ENCODE measurements around the gene ELOVL6. TPM values are rescaled to one million over a fixed set of nuclear protein-coding genes. Genes with fewer than 3 reads are reported as not detected.

Gene ELOVL6
- total and polyA plus RNA-seq, 2 of the 4 experiments (the other 2 are of a cell fraction) = 17.9 to 19.0 TPM

DNA sequence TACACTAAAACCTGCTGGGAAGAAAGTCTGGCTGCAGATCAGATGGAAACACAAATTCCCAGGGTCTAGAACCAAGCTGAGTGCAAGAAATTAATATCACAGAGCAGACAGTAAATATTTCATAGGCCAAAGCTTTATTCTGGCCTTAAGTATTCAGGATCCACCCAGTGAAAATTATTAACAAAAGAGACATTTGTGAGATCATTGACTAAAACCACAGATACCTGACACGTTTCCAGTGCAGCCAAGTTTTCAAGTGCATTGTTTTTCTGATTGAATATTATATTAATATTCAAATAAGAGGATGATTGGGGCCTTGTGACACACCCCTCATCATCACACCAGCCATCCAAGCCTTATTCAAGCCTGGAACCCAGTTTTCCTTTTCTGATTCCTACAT lies 10.3 kb downstream of the ELOVL6 start:
- POLR2A ChIA-PET (ENCODE audit: unreplicated experiment) = no interaction called here
- no peak overlapping the region for H4K91ac ChIP-seq (ENCODE audit: insufficient read depth, low read depth, low read length)
- in situ Hi-C loops (cut with MboI; ENCODE audit: low sequenced_read_pairs) (no loop called here), intact Hi-C loops (cut with micrococcal nuclease) (no loop called here), dilution Hi-C loops (cut with HindIII; ENCODE audit: low sequenced_read_pairs, unreplicated experiment) (no loop called here)
- no peak overlapping the region for H4K8ac ChIP-seq (ENCODE audit: low read depth in 2 of 2, low read length in 2 of 2)
- H3K27me3 ChIP-seq (ENCODE audit: control insufficient read depth, insufficient read depth, low read length) = no peaks in the 10 kb centered on the region
- no peak overlapping the region for H4K5ac ChIP-seq (ENCODE audit: low read depth, low read length)
- no peak overlapping the region for H3K4me3 ChIP-seq (ENCODE audit: insufficient read depth, low read depth, low read length)
- no peaks in the 10 kb centered on the region for H3K9me3 ChIP-seq (ENCODE audit: control insufficient read depth, insufficient read depth, low read length)
- H3K9me1 ChIP-seq (ENCODE audit: insufficient read depth, low read length) = no peaks in the 10 kb centered on the region
- no peak overlapping the region for H2AK5ac ChIP-seq (ENCODE audit: low read depth, low read length)
- no peak overlapping the region for H3K4ac ChIP-seq (ENCODE audit: low read depth, low read length)
- no CpG with 5 or more reads among the region's 1 CpG for WGBS, 2 experiments (ENCODE audit: extremely low coverage in 2 of 2, insufficient read length in 1 of 2)
- no peak overlapping the region for H2BK5ac ChIP-seq (ENCODE audit: low read depth, low read length, poor library complexity, severe bottlenecking)
- no peak overlapping the region for H3K18ac ChIP-seq (ENCODE audit: low read depth, low read length)
- H2BK20ac ChIP-seq (ENCODE audit: low read depth, low read length) = no peak overlapping the region
- TF ChIP-seq CHD1 (IDR thresholded peaks at IDR 0.05; ENCODE audit: low read depth, low read length) (no peak), NFE2L2 (IDR thresholded peaks at IDR 0.05; ENCODE audit: low read depth, low read length) (no peak), SMC3 (IDR thresholded peaks at IDR 0.05; ENCODE audit: low read depth, low read length) (no peak), MAFK (IDR thresholded peaks at IDR 0.05; ENCODE audit: low read depth, low read length) (no peak), RCOR1 (IDR thresholded peaks at IDR 0.05; ENCODE audit: insufficient replicate concordance, low read length) (no peak), BHLHE40 (IDR thresholded peaks at IDR 0.05; ENCODE audit: low read depth, low read length) (no peak), CEBPB (IDR thresholded peaks at IDR 0.05; ENCODE audit: low read depth, low read length) (no peak)
- H2BK120ac ChIP-seq (ENCODE audit: low read depth, low read length) = no peak overlapping the region
- H3K4me1 ChIP-seq (ENCODE audit: control insufficient read depth, insufficient read depth, low read length) = 0 out of 2 replicates have a peak, but pooled peaks cover 2% of the 10 kb centered on the region
- ATAC-seq (ENCODE audit: low read depth) = no peak
- CTCF ChIA-PET = no interaction called here
- H2BK15ac ChIP-seq (ENCODE audit: low read depth, low read length) = no peak overlapping the region
- no peak overlapping the region for H3K14ac ChIP-seq (replicated peaks; ENCODE audit: low read depth, low read length)
- H2AK9ac ChIP-seq (replicated peaks; ENCODE audit: low read depth, low read length, poor library complexity) = no peak overlapping the region
- DNase-seq = no peak
- no peaks in the 10 kb centered on the region for H4K20me1 ChIP-seq (ENCODE audit: insufficient read depth, low read length)
- no peaks in the 10 kb centered on the region for H3K36me3 ChIP-seq (ENCODE audit: control insufficient read depth, insufficient read depth, low read length)
- no peak overlapping the region for H3K27ac ChIP-seq (ENCODE audit: insufficient read depth, low read length)
- H3K56ac ChIP-seq (ENCODE audit: extremely low read depth, insufficient read depth, low read length) = no peak overlapping the region
- H3K9ac ChIP-seq (ENCODE audit: low read depth, low read length) = no peak overlapping the region
- H3K4me2 ChIP-seq (ENCODE audit: low read depth, low read length) = no peak overlapping the region
- no TSS peak for BruUV-seq (replicated peaks)
- peaks cover 9 to 12% of the 10 kb centered on the region in 2 experiments for H3K79me1 ChIP-seq (ENCODE audit: low read depth in 1 of 2, low read length in 2 of 2)
- no peak overlapping the region for H2AFZ ChIP-seq (replicated peaks; ENCODE audit: low read length, poor library complexity)
- H3K23ac ChIP-seq (ENCODE audit: low read depth, low read length) = no peak overlapping the region
